Smooth muscle cell of the coronary artery (primary cell): Measurements from ENCODE around the gene ALDH18A1. TPM values are rescaled to one million over a fixed set of nuclear protein-coding genes. Genes with fewer than 3 reads are reported as not detected.

Source experiments
- total RNA-seq: library from RNA; depleted of rRNA; stranded (reverse); fragments of >200 nt; gene quantifications from 2 replicates; pipeline ENCODE4 v1.2.3, GENCODE V29; 2014; ENCODE audit warnings: low replicate concordance

The ALDH18A1 gene
- total RNA-seq, result 125 and 198 TPM in 2 replicates

DNA sequence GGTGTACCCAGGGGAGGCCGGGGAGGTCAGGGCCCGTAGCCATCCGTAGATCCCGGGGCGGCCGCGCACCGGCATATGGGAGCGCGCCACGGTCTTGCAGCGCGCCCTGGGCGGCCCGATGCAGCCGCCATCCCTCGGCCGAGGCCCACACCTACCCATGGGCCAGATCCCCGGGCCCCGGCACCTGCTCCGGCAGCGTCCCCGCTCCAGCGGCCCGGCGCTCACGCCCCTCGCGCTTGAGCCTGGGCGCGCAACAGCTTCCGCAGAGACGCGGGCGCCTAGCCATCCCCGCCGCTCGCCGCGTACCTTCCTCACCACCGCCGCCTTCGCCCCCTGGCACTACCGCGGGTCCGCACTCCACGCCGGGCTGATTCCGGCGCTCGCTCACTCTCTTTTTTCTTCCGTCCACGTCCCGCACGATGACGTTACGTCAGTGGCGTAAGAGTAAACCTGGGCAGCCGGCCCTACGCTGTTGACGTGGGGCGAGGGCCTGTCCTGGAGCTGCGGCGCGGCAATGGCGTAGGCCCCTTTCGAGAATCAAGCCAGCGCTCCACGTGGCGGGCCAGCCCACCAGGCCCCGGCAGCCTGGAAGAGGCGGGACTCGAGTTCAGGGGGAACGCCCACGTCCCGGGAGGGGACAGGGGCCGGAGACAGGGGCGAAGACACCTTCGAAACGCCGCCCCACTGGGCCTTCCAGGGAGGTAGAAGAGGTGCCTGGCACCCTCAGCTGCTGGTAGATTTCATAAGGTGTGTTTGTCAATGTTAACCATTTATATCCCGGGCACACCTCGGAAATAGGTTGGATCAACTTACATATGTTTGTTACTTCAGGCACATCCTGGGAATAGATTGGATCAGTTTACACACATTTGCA, at the start of gene ALDH18A1:
Gene ALDH18A1 (minus strand): TSS at position 421 of the 874 bp plus-strand sequence. CDS start 3,334 bp downstream, outside the sequence.

DNA sequence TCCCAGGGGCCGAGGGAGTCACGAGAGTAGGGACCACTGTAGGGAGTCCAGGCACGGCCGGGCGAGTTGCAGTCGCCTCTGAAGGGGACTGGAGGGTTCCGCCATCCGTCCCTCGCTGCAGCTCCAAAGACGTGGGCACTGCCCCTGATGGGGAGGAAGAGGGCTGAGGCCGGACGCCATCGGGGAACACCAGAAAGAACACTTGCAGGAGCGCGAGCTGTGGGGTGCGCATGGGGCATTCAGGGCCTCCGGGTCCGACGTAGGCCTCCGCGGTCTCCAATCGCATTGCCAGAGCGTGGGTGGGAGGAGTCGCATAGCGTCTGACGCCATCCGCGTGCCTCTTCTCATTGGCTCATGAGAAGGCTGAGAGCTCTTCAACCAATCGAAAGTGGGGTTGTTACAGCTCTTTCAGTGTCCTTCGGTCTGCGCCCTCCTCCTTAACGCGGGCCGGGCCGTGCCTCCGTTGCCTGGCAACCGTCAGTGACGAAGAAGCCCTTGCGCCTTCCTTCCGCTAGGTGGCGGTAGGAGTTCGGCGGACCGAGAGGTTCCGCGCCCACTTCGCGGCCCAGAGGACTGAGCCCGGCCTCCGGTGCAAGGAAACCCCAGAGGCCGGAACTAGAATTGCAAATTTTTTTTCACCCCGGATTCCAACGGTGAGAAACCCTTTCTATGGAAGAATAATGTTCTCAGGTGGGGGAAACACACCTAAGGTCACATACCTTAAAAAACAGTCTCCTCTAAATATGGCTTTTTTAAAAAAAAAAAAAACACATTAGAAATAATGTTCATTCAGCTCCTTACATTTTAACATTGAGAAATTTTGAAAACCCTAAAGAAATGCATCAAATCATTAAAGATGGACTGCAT, 37.4 kb upstream of the ALDH18A1 start, which contains the start of gene TCTN3:
Gene TCTN3 (minus strand): TSS at position 260 of the 867 bp plus-strand sequence. CDS start 28 bp downstream, at position 232.

DNA sequence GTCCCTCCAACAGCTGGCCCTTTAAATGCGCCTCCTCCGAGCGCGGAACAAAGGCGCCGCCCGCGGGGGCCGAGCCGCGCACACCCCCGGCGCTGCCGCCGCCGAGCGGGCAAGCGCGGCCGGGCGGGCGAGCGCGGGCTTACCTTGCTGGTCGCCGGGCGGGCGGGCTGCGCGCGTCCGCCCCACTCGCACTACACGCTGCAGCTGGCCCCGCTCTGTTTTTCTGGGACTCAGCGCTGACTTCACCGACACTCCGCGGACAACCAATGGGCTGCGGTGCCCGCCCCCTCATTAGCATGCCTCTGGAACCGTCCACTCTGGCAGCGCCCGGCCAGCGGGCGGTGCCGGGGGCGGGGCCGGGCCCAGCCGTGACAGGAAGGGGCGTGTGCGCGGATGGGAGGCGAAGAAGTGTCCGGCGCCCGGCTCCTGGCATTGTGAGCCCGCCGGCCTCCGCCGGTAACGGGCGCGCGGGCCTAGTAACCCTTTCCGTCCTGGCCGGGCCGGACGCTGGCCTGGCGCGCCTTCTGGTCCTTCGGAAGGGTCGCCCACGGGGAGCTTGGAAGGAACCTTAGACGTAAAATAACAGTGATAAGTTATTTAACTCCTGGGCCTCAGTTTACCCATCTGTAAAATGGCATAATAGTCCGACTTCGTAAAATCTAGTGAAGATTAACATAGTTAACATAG, 95.2 kb downstream of the ALDH18A1 start, which contains the start of gene SORBS1:
Gene SORBS1 (minus strand): TSS at position 195 of the 687 bp plus-strand sequence. CDS start 120,236 bp downstream, outside the sequence.

Other genes starting within 250 kb of the ALDH18A1 start
- gene SORBS1, start 95.3 kb downstream of the ALDH18A1 start, total RNA-seq, result 0.23 and 0.38 TPM in 2 replicates
- 17.8 and 18.6 TPM in 2 replicates for gene TCTN3, start 37.2 kb upstream of the ALDH18A1 start, total RNA-seq
- 0.60 and 1.2 TPM in 2 replicates for gene ENTPD1, start 99.5 kb upstream of the ALDH18A1 start, total RNA-seq